NCI-H2171 treated with DMSO at 0.1 percent for 48 hours (cell line): ENCODE results near the gene EPHX1.
"Not testable (repeated sequence)": the region's sequence is repeated elsewhere in the genome, so short reads cannot be mapped to it uniquely, and the experiment has no call there.

Experiments used
- DNase-seq: peaks from one replicate; lab custom pipeline; 2025; lab: John Stamatoyannopoulos, UW

EPHX1 gene

DNA sequence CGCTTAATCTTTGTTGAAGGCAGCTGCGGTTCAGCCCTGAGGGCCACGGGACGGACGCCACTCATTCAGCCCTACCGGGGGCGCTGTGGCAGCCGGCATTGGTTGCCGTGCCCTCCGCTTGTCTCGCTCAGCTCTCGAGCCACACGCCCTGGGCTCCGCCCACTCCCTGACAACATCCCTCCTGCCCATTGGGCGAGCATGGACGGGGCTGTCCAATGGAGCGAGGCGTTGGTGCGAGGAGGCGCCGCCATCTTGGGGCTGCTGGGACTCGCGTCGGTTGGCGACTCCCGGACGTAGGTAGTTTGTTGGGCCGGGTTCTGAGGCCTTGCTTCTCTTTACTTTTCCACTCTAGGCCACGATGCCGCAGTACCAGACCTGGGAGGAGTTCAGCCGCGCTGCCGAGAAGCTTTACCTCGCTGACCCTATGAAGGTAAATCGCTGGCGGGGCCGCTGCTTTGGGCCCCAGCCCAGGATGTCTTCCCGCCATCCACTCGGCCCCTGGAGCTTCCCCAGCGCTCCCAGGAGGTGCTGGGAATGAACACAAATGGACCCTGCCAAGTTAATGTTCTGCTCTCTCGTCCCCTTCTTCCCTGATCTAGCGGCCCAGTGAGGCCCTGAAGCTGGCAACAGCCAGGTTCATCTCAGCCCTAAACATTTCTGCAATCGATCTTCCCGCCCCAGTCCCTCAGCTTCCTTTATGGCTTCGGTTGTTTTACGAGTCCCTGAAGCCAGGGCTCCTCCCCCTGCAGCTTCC lies 32.2 kb upstream of the EPHX1 start, which contains the start of gene SRP9:
Gene SRP9, plus strand, starts transcription at position 244 of the 754 bp plus-strand sequence. Its CDS starts 115 bp downstream, at position 359.
- DNase-seq, result peak; percentile 99

DNA sequence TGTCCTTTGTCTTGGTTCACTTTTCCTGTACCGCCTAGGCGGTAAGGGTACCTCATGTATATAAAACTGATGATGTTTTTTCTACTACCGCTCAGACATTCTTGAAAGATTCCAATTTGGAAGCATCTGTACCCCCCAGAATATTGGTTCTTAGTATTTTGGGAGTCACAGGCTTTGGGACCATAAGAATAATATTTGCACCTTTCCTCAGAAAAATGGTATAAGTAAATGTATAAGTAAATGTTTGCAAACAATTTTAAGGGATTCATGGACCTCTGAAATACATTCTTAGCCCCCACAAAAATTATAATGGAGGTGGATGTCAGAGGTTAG lies 31.6 kb upstream of the EPHX1 start:
- no peak for DNase-seq

DNA sequence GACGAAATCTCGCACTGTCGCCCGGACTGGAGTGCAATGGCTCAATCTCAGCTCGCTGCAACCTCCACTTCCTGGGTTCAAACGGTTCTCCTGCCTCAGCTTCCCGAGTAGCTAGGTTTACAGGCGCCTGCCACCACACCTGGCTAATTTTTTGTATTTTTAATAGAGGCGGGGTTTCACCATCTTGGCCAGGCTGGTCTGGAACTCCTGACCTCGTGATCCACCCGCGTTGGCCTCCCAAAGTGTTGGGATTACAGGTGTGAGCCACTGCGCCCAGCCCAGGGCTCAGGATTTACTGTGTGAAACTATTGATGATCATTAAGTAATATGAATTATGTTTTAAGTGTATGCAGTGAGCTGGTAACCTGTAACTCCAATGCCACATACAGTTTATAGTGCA lies 30.8 kb upstream of the EPHX1 start:
- DNase-seq, result not testable (repeated sequence)

DNA sequence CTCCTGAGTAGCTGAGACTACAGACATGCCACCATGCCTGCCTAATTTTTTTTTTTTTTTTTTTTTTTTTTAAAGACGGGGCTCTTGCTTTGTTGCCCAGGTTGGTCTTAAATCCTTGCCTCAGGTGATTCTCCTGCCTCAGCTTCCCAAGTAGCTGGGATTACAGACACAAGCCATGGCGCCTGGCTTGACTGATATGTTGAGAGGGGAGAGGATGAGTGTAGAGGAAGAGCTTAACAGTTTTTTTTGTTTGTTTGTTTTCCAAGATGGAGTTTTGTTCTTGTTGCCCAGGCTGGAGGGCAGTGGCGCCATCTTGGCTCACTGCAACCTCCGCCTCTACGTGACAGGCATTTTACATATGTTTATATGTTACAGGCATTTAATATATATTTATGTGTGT lies 29.8 kb upstream of the EPHX1 start:
- DNase-seq, result no peak

DNA sequence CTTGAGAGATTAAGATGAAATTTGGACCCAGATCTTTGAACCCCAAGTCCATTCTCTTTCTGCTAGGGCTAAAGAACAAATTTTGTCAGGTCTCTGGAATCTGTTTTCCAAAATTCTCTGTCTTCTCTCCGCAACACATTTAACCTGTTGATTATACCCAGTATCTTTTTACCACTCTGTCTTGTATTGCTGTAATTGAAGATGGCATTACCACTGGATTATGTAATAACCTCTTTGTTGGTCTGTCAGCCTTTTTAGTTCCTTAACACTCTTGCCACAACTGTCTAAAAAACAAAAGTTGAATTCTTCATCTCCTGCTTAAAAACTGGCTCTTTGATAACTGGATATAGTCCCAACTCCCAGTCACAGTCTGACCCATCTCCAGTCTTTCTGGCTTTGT lies 29.3 kb upstream of the EPHX1 start:
- no peak for DNase-seq

DNA sequence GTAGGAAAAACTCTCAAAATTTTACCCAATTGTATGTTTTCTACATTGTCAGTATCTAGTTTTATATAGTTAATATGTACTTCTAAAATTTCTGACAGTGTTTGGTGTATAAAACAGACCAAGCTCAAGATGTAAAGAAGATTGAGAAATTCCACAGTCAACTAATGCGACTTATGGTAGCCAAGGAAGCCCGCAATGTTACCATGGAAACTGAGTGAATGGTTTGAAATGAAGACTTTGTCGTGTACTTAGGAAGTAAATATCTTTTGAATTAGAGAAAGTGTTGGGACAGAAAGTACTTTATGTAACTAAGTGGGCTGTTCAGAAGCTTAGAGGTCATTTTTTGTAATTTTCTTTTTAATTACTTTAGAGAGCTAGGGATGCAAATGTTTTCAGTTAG lies 20.8 kb upstream of the EPHX1 start:
- not testable (repeated sequence) for DNase-seq

DNA sequence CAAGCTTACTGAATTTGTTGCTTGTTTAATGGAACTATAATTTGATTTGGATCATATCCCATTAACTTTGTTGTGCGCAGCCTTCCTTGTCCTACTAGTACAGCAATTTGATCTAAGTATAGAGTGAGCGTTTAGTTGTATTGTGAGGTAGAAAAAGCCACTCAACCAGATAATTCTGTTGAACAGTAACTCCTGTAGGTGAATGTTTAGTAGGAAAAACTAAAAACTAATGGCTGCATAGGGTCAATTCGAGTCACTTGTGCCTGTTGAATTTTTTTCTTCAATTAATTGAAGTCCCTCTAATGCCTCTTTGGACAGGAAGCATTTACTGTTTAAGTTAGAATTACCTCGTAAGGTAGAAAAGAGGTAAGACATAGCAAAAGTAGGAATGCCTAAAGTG lies 15.0 kb upstream of the EPHX1 start:
- DNase-seq, result no peak

DNA sequence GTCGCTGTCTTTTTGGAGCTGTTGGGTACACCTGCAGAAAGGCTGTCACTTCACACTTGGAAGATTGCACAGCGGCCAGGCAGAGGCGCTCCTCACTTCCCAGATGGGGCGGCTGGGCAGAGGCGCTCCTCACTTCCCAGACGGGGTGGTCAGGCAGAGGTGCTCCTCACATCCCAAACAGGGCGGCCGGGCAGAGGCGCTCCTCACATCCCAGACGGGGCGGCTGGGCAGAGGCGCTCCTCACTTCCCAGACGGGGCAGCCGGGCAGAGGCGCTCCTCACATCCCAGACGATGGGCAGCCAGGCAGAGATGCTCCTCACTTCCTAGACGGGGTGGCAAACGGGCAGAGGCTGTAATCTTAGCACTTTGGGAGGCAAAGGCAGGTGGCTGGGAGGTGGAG lies 13.8 kb upstream of the EPHX1 start:
- DNase-seq, result not testable (repeated sequence)

DNA sequence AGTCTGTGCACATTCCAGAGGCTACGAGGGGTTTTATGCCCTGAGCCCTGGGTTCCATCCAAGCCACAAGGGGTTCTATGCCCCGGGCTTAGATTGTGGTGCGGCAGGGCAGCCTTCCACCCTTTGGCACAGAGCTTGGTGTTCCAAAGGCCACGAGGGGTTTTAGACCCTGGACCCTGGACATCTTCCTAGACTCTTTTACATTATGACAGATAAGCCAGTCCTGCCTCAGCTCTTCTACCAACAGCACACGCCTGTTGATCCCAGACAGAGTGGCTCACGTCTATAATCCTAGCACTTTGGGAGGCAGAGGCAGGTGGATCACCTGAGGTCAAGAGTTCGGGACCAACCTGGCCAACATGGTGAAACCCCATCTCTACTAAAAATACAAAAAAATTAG lies 8.8 kb upstream of the EPHX1 start:
- DNase-seq, result not testable (repeated sequence)

DNA sequence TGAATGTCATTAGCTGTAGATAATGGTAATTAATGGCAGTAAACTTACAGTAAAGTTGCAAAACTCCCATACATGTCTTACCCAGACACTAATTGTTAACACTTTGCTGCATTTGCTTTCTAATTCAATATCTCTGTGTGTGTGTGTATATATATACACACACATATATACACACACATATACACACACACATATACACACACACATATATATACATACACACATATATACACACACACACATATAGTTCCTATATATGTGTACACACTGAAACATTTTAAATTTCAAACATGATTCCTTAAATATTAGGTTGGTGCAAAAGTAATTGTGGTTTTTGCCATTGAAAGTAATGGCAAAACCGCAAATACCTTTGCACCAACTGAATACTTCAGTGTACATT lies 3.7 kb upstream of the EPHX1 start:
- DNase-seq, result no peak

DNA sequence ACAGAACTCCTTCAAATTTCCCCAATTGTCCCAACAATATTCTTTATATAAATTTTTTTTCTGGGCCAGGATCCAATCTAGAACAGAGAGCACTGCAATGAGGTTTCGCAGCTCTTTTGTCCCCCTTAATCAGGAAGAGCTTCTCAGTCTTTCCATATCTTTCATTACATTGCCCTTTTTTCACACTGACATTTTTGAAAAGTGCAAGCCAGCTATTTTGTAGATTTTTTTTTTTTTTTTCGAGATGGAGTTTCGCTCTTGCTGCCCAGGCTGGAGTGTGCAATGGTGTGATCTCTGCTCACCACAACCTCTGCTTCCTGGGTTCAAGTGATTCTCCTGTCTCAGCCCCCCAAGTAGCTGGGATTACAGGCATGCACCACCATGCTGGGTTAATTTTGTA lies 3.2 kb upstream of the EPHX1 start:
- DNase-seq, result not testable (repeated sequence)

DNA sequence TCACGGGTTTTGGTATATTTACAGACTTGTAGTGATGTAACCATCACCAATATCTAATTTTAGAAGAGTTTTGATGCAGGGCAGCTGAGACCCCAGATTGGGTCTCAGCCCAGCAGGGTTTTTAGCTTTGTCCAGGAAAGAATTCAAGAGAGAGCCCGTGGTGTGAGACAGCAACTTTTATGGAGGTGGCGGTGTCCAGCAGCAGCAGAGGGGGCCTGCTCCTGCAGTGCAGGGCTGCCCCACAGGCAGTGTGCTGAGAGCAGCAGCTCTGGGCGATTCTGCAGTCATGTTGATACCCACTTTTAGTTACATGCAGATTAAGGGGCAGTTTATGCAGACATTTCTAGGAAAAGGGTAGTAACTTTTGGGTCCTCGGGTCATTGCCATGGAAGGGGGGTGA lies 1.8 kb upstream of the EPHX1 start:
- no peak for DNase-seq

DNA sequence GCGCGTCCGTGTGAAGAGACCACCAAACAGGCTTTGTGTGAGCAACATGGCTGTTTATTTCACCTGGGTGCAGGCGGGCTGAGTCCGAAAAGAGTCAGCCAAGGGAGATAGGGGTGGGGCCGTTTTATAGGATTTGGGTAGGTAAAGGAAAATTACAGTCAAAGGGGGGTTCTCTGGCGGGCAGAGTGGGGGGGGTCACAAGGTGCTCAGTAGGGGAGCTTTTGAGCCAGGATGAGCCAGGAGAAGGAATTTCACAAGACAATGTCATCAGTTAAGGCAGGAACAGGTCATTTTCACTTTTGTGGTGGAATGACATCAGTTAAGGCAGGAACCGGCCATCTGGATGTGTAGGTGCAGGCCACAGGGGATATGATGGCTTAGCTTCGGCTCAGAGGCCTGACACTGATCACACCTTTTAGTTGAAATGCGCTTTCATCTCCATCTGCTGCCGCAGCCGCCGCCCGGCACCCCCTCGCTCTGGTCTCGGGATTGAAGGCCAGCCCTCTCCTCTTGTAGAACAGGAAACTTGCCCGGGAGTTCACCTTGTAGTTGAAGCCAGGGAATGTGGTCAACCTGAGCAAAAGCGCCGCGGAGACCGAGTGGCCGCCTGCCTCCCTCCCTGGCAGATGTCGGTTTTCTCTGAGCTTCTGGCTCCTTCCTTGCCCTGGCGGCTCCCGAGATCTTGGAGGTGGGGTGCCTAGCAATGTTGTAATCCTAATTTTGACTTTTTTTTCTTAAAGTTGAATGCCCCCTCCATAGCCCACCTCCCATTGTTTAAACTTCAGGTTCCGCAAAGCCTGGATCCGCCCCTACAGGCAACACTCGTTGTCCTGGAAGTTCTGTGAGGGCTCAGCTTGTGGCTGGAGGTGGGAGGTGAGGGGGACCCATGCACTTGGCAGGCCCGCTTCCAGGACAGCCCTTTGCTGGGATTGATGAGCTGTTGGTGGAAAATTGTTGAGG lies 935 bp downstream of the EPHX1 start:
- DNase-seq, result peak; percentile 38

DNA sequence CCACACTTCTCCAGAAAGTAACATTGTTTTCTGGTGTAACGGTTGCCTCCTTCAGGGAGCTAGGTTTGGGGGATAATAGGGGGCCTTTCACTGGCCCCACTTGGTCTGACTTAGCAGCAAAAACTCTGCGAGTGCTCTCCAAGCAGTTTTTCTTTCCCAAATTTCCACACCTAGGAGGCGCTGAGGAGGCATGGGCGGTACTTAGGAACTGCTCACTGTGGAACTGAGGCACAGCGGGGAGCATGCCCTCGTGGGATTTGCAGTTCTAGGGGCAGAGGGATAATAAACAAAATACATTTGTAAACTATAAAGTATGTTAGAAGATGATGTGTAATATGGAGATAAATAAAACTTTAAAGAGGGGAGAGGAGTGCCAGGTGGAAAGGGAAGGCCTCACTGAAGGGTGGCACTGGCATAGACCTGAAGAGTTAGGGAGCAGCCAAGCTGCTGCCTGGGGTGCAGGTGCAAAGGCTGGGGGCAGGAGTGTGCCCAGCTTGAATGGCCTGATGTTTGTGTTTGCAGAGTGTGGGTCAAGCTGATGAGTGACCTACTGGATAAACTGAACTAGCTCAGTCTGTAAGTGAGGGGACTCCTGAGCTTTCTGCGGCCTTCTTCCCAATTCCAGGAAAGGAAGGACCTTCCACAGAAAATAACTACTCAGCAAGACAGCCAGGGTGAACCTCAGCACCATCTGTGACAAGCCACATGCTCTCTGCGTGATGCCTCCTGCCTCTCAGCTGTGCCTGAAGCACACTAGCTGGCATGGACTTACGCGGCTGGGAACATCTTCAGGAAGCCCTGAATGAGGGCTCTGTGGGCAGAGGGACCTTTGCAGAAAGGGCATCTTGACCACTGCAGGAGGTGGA lies 1.9 kb downstream of the EPHX1 start:
- peak; percentile 83 for DNase-seq

DNA sequence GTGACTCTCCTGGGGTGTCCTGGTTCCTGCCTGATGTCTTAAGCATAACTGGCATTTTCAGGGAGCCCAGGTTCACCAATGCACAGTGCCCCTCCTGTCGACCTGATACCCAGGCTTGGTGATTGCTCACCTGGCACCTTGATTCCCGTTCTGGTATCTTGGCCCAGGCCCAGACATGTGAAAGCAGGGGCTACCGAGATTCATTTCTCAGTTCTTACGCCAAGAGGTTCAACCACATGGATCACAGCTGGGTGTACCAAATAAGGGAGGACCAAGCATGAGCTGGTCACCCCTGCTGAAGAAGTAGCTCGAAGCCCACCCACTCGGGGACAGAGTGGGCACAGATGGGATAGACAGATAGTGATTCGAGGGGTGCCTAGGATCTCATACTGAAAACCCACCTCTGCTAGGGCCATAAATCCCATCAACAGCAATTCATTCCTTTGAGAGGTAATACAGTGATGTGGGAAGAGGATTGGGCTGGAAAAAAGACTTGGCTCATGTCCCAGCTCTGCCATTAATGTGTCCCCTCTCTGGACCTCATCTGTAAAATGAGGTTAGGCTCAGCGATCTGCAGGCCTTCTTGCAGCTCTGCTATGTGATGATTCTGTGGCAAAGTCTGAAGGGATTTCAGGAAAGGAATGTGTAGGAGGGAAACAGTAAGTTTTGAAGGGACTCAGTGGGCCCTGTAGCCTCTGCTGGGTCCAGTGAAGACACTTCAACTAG lies 2.7 kb downstream of the EPHX1 start:
- peak; percentile 65 for DNase-seq

DNA sequence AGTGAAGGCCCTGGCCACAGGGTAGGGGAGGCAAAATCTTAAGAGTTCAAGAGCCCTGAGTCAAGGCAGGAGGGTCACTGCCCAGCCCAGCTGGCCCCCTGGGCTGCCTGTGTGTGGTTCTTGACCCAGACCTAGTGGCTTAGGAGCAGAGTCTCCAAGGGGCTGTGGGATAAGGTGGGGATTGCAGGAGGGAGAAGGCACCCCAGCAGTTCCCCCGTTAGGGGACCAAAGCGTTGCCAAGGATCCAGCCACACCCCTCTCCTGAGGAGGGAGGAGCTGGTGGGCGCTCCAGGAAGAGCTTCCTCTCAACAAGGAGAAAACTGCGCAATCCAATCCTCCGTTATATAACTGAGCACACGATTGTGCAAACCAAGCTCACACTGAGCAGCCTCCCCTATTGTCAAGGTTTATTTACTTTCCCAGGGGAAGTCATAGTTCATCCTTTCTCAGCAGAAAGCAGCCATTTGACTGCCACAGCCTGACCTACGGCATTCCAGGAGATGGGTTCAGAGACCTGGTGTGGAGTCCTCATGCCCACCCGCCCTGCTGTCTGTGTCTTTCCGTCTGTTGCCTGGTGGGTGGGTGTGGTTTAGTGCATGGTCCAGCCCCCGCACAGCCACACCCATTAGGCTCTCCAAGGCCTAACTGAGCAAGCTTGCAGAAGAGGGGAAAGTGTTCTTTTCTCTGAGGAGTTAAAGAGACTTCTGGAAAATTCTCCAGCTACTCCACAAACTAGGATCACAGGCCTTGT lies 3.5 kb downstream of the EPHX1 start:
- no peak for DNase-seq

DNA sequence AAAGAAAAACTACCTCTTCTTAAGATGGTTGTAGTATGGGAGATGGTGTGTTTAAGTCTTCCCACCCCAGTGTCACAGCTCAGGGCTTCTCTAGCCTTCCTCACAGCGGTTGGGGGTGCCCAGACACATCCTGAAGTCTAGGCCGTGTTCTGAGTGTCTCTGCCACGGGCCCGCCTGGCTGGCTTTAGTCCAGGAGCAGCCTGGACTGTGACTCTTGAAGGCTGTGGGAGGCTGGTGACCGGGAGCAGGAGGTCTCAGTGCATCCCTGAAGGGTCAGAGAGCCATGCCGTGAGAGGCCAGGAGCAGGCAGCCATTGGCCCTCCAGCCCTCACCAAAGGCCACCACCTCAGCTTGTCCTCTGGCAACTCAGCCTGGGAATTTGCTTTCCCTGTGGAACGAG lies 4.5 kb downstream of the EPHX1 start:
- no peak for DNase-seq

DNA sequence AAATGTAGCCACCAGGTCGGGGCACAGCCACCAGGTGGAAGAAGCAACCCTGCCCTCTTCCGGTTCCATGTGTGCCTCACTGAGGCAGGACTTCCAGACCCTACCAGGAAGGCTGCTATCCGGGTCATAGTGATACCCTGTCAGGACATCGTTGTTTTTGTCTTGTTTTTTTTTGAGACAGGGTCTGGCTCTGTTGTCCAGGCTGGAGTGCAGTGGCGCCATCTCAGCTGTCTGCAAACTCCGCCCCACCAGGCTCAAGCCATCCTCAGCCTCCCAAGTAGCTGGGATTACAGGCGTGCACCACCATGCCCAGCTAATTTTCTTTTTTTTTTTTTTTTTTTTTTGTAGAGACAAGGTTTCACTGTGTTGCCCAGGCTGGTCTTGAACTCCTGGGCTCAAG lies 5.2 kb downstream of the EPHX1 start:
- DNase-seq, result not testable (repeated sequence)

DNA sequence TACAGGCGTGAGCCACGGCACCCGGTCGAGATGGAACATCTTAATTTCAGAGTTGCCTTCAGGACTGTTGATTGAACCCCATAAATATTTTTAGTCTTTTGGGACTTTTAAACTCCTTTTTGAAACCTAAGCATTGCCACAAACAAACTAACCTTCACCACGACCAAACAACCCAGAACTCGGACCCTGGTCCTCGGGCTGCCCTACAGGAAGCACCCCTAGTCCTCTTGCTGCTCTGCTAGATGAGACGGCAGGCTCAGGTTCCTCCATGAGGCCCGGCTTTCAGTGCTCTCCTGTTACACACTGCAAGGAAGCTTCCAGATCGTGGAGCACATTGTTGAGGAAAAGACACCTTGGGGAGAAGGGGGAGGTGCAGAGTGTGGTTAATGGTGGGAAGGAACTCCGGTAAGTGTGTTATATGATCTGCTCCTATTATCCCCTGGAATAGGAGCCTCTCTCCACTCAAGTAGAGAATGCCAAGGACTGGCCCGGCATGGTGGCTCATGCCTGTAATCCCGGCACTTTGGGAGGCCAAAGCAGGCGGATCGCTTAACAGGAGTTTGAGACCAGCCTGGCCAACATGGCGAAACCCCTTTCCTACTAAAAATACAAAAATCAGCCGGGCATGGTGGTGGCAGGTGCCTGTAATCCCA lies 5.7 kb downstream of the EPHX1 start:
- peak; percentile 83 for DNase-seq
